Activated T-cell treated with anti-CD3 and anti-CD28 coated beads, Interleukin-2, amount 50 U/mL, for 48 hours (primary cell): Measurements from ENCODE around the gene RANBP10.
"Not testable (repeated sequence)": the region's sequence is repeated elsewhere in the genome, so short reads cannot be mapped to it uniquely, and the experiment has no call there.

Source experiments
- DNase-seq, 2 experiments: peaks; one replicate each; pipeline ENCODE4 v3.0.0-alpha.2; 2020

RANBP10 gene

DNA sequence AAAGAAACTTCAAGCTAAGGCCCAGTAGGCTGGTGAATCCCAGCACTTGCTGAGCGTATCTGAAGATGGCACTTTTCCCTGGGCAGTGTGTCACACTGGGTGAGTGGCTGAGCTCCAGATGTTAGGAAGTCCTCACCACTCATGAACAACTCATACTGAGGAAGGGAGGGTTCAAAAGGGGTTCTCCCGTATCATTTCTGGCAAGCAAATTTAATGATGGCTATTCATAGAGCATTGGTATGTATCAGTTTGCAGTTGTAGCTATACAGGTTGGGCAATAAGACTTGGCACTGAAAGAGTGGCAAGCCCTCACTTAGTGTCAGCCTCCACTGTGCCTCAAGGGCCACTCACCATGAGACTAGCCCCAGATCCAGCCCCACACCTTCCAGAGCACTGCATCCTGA, 98.0 kb downstream of the RANBP10 start:
- DNase-seq, result no peak

DNA sequence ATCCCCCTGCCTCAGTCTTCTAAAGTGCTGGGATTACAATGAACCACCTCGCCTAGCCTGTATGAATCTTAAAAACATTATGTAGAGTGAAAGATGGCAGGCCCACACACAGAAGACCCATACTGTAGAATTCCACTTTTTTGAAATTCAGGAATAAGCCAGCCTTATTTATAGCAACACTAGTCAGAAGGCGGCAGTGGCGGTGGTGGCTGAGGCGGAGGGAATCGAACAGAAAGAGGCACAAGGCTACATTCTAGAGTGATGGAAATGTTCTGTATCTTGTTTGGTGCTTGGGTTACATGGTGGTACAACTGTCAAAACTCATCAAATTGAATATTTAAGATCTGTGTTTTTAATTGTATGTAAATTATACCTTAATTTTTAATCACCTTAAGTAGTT, 98.6 kb downstream of the RANBP10 start:
- no peak for DNase-seq

DNA sequence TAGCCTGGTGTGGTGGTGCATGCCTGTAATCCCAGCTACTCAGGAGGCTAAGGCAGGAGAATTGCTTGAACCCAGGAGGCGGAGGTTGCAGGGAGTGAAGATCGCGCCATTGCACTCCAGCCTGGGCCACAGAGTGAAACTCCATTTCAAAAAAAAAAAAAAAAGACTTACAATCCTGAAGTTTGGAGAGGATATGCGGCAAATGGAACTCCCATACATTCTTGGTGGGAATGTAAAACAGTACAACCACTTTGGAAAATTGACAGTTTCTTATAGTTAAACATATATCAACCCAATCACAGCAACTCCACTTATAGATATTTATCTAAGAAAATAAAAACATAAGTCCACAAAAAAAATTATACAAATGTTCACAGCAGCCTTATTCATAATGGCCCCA, 99.2 kb downstream of the RANBP10 start:
- no peak for DNase-seq

DNA sequence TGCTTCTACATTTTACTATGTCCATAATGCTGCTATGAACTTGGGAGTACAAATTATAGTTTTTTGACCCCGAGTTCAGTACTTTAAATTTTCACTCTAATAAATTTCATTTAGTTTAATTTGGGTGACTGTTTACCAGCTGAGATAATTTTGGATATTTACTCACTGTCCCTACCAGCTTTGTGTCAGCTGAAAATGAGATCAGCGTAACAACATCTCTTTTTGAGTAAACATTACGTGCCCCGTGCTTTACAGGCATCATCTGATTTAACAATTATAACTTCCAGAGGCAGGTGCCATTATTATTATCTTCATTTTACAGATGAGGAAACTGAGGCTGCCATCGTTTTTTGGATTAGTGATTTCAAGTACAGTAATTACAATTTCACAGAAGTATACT, 102.2 kb downstream of the RANBP10 start:
- DNase-seq, result no peak

DNA sequence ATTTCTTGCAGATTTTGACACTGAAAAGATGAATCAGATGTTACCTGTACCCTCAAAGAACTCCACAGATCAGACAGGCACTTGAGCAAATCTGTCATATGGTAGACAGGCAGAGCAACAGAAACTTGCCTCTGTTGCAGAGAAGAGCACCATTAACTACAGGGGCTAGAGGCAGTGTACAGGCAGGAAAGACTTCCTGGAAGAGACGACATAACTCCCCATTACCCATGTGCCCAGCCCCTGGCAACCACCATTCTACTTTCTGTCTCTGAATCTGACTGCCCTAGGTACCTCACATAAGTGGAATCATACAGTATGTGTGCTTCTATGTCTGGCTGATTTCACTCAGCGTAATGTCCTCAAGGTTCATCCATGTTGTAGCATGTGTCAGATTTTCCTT, 102.7 kb downstream of the RANBP10 start:
- DNase-seq, result no peak

DNA sequence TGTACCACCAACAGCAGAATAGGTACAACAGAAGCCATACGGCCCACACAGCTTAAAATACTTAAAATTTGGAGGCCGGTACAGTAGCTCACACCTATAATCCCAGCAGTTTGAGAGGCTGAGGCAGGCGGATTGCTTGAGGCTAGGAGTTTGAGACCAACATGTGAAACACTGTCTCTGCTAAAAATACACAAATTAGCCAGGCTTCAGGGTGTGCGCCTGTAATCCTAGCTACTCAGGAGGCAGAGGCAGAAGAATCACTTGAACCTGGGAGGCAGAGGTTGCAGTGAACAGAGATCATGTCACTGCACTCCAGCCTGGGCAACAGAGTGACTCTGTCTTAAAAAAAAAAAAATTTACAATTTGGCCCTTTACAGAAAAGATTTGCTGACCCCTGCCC, 104.2 kb downstream of the RANBP10 start:
- DNase-seq, result no peak

DNA sequence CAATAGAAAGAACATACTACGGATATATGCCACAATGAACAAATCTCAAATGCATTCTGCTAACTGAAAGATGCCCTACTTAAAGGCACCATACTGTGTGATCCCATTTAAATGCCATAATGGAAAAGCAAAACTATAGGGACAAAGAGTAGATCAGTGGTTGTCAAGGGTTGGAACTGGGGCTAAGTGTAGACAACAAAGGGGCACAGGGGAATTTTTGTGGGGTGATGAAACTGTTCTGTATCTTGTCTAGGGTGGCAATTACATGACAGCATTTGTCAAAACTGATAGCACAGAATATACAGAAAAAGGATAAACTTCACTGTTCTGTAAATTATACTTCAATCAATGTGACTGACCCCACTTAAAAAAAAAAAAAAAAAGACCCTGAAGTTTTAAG, 104.9 kb downstream of the RANBP10 start:
- no peak for DNase-seq

DNA sequence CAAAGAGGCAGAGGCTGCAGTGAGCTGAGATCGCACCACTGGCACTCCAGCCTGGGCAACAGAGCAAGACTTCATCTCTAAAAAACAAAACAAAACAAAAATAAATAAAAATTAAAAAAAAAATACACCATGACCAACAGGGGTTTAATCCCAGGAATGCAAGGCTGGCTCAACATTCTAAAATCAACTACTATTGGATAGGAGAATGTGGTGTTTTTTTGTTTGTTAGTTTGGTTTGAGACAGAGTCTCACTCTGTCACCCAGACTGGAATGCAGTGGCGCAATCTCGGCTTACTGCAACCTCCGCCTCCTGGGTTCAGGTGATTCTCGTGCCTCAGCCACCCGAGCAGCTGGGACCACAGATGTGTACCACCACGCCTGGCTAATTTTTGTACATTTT, 107.1 kb downstream of the RANBP10 start:
- DNase-seq, result no peak

DNA sequence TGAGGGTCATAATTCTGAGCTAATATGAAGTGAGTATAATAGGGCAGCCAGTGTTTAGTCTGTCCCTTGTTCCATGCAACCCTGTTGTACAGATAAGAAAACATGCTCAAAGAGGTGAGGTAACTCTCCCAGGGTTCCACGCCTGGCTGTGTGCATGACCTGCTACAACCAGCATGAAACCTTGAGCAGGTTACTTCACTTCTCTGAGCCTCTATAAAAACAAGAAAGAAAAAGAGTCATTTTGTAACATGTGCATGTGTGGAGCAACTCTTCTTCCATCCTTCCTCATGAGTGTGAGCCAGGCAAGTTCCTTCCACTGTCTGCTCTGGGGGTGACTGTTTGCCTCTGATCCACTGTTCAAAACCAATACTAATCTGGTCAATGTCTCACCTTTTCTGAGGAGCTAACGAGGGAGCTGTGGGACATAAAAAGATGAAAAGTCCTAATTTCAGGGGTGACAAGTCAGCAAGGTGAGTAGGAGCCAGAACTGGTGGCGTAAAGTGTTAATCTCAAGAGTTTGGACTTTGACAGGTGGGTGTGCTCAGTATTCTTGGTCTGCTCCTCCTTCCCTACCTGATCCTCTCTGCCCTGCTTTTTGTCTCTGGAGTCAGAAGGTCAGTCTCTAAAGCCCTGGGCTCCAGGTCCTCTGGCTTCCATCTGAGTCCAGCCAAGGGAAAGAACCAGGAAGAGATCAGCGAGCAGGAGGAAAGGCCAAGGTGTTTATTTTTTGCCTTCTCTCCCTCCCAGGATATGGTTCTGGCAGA, 108.8 kb downstream of the RANBP10 start:
- DNase-seq, result no peak

DNA sequence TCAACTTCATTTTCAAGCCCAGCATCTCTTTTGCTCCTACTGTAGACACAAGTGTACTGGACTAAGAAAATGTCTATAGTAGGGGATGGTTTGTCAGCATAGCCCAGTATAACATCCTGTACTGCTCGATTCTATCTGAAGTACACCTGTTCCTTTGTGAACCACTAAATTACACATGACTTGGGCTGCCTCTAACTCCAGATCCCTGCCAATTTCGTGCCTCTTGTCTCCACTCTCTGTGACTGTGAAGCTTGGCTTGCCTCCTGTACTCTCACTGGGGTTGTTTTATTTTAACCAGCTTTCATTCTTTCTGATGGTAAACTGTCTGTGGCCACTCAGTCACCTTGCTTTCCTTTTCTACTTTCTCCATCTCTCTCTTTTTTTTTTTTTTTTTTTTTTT, 111.7 kb downstream of the RANBP10 start:
- DNase-seq, result no peak

DNA sequence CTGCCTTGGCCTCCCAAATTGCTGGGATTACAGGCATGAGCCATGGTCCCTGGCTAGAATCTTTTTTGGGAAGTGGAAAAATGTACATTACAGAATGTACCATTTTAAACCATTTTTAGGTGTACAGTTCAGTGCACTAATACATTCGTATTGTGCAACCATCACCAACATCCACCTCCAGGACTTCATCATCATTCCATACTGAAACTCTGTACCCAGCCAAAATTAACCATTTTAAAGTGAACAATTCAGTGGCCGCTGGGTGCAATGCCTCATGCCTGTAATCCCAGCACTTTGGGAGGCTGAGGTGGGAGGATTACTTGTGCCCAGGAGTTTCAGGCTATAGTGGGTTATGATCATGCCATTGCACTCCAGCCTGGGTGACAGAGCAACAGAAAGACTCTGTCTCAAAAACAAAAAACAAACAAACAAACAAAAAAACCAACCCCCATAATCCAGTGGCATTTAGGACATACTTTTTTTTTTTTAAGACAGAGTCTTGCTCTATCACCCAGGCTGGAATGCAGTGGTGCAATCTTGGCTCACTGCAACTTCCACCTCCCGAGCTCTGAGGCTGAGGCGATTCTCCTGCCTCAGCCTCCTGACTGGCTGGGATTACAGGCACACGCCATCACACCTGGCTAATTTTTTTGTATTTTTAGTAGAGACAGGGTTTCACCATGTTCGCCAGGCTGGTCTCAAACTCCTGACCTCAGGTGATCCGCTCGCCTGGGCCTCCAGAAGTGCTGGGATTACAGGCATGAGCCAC, 112.7 kb downstream of the RANBP10 start:
- not testable (repeated sequence) for DNase-seq

DNA sequence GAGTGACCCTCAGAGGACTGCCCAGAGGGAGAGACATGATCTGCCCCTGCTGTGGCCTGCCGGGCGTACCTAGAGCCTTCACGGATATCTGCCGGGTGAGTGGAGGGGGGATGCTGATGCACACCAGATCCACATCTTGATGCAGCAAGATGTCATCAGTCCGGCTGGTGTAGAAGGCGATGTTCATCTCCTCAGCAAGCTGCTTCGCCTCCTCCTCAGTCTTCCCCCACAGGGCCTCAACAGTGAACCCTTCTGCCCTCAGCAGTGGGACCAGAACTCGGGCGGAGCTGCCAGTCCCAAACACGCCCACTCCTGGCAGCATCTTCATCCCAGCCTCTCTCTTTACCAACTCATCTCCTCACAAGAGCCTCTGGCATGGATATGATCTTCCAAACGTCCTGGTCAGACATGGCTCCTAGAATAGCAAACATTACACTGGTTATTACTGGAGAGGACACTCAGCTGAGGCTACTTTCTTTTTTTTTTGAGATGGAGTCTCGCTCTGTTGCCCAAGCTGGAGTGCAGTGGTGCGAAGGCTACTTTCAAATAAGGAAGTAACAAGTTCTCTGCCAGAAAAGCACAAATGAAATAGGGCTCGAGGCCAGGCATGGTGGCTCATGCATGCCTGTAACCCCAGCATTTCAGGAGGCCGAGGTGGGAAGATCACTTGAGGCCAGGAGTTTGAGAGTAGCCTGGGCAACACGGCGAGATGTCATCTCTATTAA, 120.8 kb downstream of the RANBP10 start:
- DNase-seq, result no peak

DNA sequence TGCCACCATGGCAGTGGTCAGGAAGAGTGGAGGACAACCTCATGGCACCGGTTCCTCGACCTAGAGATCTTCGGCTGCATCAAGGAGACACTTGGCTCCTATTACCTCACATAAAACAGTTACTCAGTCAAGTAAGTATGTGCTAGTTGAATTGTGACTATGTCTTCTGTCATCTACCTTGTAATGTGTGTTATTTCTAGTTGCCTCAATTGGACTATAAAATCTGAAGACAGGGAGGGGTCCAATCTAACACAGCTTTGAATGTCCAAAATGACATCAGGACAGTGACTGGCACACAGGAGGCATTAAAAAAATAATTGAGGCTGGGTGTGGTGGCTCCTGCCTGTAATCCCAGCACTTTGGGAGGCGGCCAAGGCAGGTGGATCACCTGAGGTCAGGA, 122.6 kb downstream of the RANBP10 start:
- DNase-seq, result no peak

DNA sequence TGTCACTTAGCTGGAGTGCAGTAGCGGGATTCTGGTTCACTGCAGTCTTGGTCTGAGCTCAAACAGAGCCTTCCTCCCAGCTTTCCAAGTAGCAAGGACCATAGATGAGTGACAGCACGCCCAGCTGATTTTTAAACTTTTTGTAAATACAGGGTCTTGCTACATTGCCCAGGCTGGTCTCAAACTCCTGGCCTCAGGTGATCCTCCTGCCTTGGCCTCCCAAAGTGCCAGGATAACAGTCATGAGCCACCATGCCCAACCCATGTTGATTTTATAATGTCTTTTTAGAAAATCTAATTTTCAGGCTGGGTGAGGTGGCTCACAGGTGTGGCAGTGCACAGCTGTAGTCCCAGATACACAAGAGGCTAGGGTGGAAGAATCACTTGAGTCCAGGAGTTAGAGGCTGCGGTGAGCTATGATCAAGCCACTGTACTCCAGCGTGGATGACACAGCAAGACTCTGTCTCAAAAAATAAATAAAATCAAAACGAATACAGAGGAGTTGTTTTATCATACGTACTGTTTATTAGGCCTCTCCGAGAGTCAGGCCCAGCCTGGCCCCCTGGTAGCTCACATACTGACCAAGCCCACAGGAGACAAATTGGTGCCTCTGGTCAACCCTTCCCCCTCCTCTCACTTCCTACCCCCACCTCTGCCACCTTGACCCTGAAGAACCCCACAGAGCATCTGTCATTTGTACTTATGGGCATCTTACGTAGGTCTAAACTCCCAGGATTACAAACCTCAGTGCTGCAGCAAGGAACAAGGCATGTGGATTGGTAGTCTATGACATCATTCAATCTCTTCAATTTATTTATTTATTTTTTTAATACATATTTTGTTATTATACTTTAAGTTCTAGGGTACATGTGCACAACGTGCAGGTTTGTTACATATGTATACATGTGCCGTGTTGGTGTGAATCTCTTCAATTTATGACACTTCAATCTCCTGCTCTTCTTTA, 126.1 kb downstream of the RANBP10 start:
- DNase-seq, result no peak

DNA sequence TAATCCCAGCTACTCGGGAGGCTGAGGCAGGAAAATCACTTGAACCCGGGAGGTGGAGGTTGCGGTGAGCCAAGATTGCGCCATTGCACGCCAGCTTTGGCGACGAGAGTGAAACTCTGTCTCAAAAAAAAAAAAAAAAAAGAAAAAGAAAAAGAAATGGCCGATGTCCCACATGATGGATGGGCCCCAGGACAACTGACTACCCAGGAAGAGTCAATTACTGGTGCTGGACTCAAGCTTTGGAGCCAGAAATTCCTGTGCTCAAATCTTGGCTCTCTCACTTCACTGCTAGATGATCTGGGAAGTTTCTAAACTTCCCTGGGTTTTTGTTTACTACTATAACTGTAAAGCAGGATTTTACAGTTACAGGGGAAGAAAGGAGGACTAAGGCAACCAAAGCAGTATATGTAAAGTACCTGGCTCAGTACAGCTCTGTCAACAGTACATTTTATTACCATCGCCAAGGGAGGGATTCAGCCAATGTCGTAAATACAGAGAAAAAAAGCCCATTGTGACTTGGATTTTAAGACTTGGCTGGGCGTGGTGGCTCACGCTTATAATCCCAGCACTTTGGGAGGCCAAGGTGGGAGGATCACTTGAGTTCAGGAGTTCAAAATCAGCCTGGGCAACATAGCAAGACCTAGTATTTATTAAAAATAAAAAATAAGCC, 127.9 kb downstream of the RANBP10 start:
- DNase-seq, result no peak

DNA sequence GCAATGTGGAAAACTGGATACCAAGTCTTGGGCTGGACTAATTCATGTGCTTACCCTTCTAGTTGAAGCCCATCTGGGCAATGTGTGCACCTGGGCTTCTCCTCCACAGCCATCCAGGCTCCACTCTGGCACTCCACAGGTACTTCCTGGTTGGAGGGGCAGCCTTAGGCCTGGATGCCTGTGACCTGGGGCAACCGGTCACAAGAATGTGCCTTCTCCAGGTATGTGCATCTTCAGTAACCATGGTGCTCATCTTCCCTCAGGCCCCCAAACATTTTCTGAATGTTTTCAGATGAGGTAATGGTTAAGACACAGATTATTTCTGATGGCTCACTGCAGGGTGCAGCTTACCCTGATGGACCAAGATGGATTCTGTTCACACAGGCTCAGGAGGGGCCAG, 128.6 kb downstream of the RANBP10 start:
- DNase-seq, result no peak

DNA sequence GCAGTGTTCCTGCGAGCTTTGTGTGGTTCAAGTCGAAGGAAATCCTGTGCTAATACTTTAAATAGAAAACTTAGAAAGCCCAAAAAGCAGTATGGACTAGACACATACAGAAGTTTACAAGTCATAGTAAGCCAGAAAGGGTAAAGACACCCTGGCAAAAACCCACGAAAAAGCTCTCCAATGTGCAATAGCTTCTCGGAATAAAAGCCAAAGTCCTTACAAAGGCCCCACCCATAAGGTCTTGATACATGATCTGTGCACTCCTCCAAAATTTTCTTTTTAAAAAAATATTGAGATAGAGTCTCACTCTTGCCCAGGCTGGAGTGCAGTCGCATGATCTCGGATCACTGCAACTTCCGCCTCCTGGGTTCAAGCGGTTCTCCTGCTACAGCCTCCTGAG, 129.4 kb downstream of the RANBP10 start:
- DNase-seq, result no peak

DNA sequence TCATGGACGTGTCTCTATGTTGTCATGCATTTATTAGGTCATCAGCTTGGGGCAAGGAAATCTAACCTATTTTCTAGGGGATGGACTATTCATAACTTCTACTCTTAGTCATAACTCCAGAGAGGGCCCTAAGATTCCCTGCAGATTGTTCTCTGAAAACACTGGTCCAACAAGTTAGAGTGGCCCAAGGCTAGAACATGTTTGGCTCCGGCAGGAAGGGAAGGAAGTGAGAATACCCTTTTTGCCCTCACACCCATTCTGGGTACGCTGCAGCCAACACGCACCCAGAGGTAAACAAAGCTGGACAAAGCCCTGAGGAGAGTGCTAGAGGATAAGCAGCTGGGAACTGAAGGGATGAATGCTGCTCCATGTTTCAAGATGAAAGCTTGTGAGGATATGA, 129.8 kb downstream of the RANBP10 start:
- no peak for DNase-seq

DNA sequence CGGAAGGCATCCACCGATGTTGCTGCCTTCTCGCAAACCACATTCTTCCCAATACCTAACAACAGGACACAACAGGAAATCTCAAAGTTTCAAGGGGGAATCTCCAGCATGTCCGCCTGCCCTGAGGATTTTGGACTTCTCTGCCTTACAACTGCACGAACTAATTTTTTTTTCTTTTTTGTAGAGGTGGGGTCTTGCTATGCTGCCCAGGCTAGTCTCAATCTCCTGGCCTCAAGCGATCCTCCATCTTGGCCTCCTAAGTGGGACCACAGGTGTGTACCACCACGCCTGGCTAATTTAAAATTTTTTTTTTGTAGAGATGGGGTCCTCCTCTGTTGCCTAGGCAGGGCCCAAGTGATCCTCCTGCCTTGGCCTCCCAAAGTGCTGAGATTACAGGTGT, 130.4 kb downstream of the RANBP10 start:
- DNase-seq, result no peak

DNA sequence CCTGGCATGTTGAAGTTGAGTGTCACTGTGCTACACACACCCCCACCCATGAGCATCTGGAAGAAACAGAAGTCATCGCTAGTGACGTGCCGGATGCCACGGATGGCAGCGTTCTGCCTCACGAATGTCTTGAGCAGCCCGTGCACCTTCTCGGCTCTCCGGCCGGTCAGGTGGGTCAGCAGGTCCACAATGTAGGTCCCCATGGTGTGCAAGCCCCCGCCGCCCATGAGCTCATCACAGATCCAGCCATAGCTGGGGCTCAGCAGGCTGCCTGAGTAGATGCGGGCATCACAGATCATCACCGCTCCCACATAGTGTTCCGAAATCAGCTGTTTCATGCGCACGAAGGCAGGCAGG, 130.8 kb downstream of the RANBP10 start:
- no peak for DNase-seq

DNA sequence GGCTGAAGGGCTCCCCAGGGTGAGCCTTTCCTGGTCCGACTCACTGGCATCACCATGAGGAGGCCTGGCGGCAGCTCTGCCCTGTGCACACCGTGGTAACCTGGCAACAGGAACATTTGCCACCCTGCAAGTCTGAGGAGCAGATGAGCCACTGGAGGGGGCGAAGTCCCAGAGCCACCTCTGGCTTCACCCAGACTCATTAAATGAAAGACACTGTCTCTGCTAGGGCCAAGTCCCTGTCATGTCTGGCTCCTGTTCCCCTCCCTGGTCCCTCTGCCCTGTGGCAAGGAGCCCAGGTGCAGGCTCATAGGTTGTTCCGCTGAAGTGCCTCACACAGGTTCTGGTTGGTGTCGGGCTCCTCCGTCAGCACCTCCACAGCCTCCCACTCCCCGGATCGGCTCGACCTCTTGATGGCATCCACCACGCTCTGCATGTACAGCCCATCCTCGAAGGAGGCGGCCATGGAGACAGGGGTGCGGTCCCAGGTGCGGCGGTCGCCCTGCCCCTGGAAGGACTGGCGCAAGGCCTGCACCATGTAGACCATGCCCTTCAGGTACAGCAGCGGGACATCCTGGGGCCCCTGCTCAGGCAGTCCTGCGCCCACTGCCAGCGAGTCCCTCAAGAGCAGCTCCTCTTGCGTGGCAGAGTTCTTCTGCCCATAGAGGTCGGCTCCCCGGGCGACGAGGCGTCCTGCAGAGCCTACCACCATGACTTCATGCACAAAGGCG, 131.3 kb downstream of the RANBP10 start:
- DNase-seq, result no peak
